ENCODE results near the gene DDX54. TPM values are rescaled to one million over a fixed set of nuclear protein-coding genes. Genes with fewer than 3 reads are reported as not detected.

The DDX54 gene
- total RNA-seq, 5 donors from 2014 or later (not counting 1 experiment from before 2014, with no cell fraction given), result 86.1 to 100.0 (median 88.0) TPM

DNA sequence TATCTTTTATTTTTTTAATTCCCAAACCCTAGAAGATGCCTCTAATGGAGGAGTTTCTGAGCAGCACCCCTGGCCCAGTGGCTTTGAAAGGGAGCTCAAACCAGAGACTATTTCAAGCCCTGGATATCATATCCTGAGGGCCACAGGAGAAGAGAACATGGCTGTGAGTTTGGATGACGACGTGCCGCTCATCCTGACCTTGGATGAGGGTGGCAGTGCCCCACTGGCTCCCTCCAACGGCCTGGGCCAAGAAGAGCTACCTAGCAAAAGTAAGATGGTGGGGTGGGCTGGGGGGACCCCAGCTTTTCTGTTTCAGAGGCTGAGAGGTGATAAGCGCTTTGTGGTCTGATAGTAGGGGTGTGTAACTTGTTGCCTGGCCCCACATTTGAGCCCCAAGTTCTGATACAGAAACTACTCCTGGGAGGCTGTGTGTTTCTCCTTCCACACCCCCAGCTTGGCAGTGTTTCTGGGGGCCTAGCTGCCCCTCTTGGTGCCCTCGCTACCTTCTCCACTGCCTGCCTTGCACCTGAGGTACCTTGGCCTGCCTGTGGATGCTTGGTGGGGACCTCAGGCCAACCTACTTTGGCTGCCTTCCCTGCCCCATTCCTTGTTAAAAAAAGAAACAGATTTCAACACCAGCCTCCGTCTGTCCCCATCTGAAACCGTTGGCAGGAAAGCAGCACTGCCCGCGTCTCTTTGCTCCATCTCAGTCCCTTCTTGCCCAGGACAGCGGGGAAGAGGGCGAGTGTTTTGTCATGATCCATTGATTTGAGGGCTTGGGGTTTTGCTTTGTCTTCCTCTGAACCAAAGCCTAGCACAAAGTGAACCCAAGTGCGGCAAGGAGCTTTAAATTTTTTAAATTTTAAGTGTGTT lies 41.7 kb upstream of the DDX54 start:
- H3K36me3 Mint-ChIP-seq, result peaks cover 27% of the 10 kb centered on the region
- DNase-seq (no peak), ATAC-seq (replicated peaks in 1 of 4) (no peak)
- Histone ChIP-seq H3K27ac (ENCODE audit: low read length) (no peak overlapping the region), H3K4me1 (ENCODE audit: control insufficient read depth in 1 of 2, extremely low read depth in 1 of 2, insufficient read depth in 2 of 2, low read length in 2 of 2) (peaks cover 27 to 51% of the 10 kb centered on the region in 2 experiments), H3K4me3 (ENCODE audit: control insufficient read depth in 1 of 2, extremely low read depth in 1 of 2, low read length in 1 of 2) (no peak overlapping the region), H3K27me3 (replicated peaks in 1 of 2; ENCODE audit: control insufficient read depth in 2 of 2, extremely low read depth in 1 of 2, insufficient read depth in 2 of 2, low read length in 1 of 2) (no peaks in the 10 kb centered on the region), H3K9me3 (no peaks in the 10 kb centered on the region), H3K36me3 (ENCODE audit: control insufficient read depth in 2 of 2, extremely low read depth in 1 of 2, insufficient read depth in 1 of 2, low read length in 1 of 2) (peaks cover 5 to 37% of the 10 kb centered on the region in 2 donors)
- ChIA-PET POLR2A (interaction anchor here in 1 of 2 donors (0.6 kb wide), 1 partner anchor 80 kb away, joined by 3 read pairs; no protein-coding TSS in a partner anchor), CTCF (no interaction called here)
- 94% methylated on average over 9 of the region's 13 CpGs for WGBS (ENCODE audit: insufficient coverage)
- H3K4me1 Mint-ChIP-seq, result peaks cover 37 to 62% (median 47%) of the 10 kb centered on the region in 3 donors
- no peaks in the 10 kb centered on the region for H3K9me3 Mint-ChIP-seq
- no peaks in the 10 kb centered on the region for H3K27me3 Mint-ChIP-seq
- no peak overlapping the region for H3K27ac Mint-ChIP-seq
- no peak overlapping the region for H3K4me3 Mint-ChIP-seq

DNA sequence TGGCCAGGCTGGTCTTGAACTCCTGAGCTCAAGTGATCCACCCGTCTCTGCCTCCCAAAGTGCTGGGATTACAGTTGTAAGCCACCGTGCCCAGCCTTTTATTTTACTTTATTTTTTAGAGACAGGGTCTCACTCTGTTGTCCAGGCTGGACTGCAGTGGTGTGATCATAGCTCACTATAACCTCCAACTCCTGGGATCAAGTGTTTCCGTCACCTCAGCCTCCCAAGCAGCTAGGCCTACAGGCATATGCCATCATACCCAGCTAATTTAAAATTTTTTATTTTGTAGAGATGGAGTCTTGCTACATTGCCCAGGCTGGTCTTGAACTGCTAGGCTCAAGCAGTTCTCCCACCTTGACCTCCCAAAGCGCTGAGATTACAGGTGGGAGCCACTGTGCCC lies 39.7 kb upstream of the DDX54 start:
- Mint-ChIP-seq H3K36me3 (peaks cover 19% of the 10 kb centered on the region), H3K4me1 (peaks cover 43 to 58% (median 44%) of the 10 kb centered on the region in 3 donors), H3K27me3 (no peaks in the 10 kb centered on the region), H3K27ac (no peak overlapping the region), H3K4me3 (no peak overlapping the region), H3K9me3 (no peaks in the 10 kb centered on the region)
- ATAC-seq (replicated peaks in 1 of 4) (no peak), DNase-seq (no peak)
- Histone ChIP-seq H3K36me3 (ENCODE audit: control insufficient read depth in 2 of 2, extremely low read depth in 1 of 2, insufficient read depth in 1 of 2, low read length in 1 of 2) (peaks cover 0 to 21% of the 10 kb centered on the region in 2 donors), H3K27ac (ENCODE audit: low read length) (no peak overlapping the region), H3K27me3 (replicated peaks in 1 of 2; ENCODE audit: control insufficient read depth in 2 of 2, extremely low read depth in 1 of 2, insufficient read depth in 2 of 2, low read length in 1 of 2) (no peaks in the 10 kb centered on the region), H3K9me3 (no peaks in the 10 kb centered on the region), H3K4me3 (ENCODE audit: control insufficient read depth in 1 of 2, extremely low read depth in 1 of 2, low read length in 1 of 2) (no peak overlapping the region), H3K4me1 (ENCODE audit: control insufficient read depth in 1 of 2, extremely low read depth in 1 of 2, insufficient read depth in 2 of 2, low read length in 2 of 2) (peaks cover 31 to 47% of the 10 kb centered on the region in 2 experiments)
- CTCF ChIA-PET, result interaction anchor here (1.0 to 1.9 kb wide), 2 partner anchors 8 kb away, joined by 5 to 6 read pairs; no protein-coding TSS in a partner anchor
- WGBS (ENCODE audit: insufficient coverage), result 100% methylated on average over 2 of the region's 4 CpGs
- POLR2A ChIA-PET, result no interaction called here

DNA sequence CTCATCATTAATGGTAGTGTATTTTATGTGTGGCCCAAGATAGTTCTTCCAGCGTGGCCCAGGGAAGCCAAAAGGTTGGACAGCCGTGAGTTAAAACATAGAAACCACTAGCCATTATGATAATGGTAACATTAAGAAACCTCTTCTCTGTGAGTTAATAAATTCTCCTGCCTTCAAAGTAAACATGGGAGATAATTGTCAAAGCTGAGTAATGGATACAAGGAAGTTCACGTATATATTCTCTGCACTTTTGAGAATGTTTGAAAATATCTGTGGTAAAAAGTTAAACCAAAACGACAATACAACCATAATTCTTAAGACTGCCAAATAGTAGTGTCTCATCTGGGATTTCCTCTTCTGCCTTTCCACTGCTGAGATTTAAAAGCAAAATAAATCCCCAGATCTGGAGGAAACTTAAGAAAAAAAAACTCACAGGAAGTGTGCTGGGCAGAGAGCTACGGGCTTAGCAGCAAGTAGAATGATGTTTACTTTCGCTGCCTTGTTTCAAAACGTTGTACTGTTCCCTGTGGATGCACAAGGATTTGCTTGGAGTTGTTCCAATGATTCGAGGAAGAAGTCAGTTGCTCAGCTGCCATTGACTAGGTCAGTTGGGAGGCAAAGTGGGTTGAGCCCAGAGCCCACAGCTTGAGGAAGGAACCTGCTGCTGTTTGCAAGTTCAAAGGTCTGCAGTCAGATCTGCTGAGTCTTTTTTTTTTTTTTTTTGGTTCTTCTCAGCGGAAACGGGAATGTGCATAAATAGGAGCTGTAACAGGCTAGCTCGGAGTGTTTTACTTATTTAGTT lies 37.7 kb upstream of the DDX54 start:
- DNase-seq, result peak in 6 of 35 experiments; percentile 7 to 37 (median 17)
- Mint-ChIP-seq H3K27me3 (no peaks in the 10 kb centered on the region), H3K27ac (peak overlapping the region; percentile 88 to 93), H3K4me1 (peaks cover 27 to 40% (median 38%) of the 10 kb centered on the region in 3 donors), H3K4me3 (peak overlapping the region; percentile 89 to 90 (median 89)), H3K9me3 (no peaks in the 10 kb centered on the region), H3K36me3 (peaks cover 7% of the 10 kb centered on the region)
- peak overlapping the region; percentile 55 for H3K27ac ChIP-seq (ENCODE audit: low read length)
- CTCF ChIA-PET, result interaction anchor here (0.5 to 1.5 kb wide), 16 partner anchors 11 to 205 kb away, joined by 3 to 11 read pairs (median 4); no protein-coding TSS in a partner anchor
- peak overlapping the region; percentile 24 to 90 for H3K4me3 ChIP-seq (ENCODE audit: control insufficient read depth in 1 of 2, extremely low read depth in 1 of 2, low read length in 1 of 2)
- peaks cover 24 to 32% of the 10 kb centered on the region in 2 experiments for H3K4me1 ChIP-seq (ENCODE audit: control insufficient read depth in 1 of 2, extremely low read depth in 1 of 2, insufficient read depth in 2 of 2, low read length in 2 of 2)
- no peaks in the 10 kb centered on the region for H3K9me3 ChIP-seq
- peaks cover 0 to 12% of the 10 kb centered on the region in 2 donors for H3K36me3 ChIP-seq (ENCODE audit: control insufficient read depth in 2 of 2, extremely low read depth in 1 of 2, insufficient read depth in 1 of 2, low read length in 1 of 2)
- no peaks in the 10 kb centered on the region for H3K27me3 ChIP-seq (replicated peaks in 1 of 2; ENCODE audit: control insufficient read depth in 2 of 2, extremely low read depth in 1 of 2, insufficient read depth in 2 of 2, low read length in 1 of 2)
- WGBS (ENCODE audit: insufficient coverage), result 5% methylated on average over 4 of the region's 11 CpGs
- POLR2A ChIA-PET, result interaction anchor here (0.6 to 1.0 kb wide), 8 partner anchors 13 to 1098 kb away, joined by 3 to 10 read pairs (median 5); partner anchors contain the start of genes DDX54 (in 1 of the 2), DTX1 (in 1 of the 2), RITA1 (in 1 of the 2) and TRAFD1 (in 1 of the 2)
- ATAC-seq (replicated peaks in 1 of 4), result no peak

DNA sequence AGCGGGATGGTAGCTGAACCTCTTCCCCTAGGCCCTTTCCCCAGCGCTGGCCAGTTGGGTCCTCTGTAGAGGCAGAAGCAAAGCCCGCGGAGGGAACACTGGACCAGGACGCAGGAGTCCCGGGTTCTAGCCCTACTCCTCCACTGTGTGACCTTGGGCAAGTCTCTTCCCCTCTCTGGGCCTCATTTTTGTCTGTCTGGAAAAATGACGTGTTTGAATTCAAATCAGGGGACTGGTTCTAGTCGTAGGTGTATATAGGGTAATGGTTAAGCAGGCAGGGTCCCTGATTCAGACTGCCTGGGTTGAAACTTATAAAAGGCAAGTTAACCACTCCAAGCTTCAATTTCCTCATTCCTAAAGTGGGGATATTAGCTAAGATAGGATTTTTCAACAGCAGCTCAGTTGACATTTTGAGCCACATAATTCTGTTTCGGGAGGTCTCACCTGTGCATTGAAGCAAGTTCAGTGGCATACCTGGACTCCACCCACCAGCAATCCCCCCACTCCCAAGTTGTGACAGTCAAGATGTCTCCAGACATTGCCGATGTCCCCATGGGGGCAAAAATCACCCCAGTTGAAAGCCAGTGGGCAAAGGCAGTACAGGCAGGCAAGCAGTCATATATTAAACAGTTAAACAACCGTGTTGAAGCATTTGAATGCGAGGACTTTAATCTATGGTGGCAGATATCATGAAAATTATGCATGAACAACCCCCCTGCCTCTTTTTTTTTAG lies 36.9 kb upstream of the DDX54 start:
- H3K9me3 Mint-ChIP-seq, result no peaks in the 10 kb centered on the region
- H3K4me1 ChIP-seq (ENCODE audit: control insufficient read depth in 1 of 2, extremely low read depth in 1 of 2, insufficient read depth in 2 of 2, low read length in 2 of 2), result peaks cover 31 to 38% of the 10 kb centered on the region in 2 experiments
- peak overlapping the region; percentile 82 to 90 for H3K4me3 ChIP-seq (ENCODE audit: control insufficient read depth in 1 of 2, extremely low read depth in 1 of 2, low read length in 1 of 2)
- peaks cover under 1% of the 10 kb centered on the region for H3K36me3 Mint-ChIP-seq
- DNase-seq (peak in 6 of 35 experiments; percentile 4 to 33 (median 18)), ATAC-seq (replicated peaks in 1 of 4) (no peak)
- CTCF ChIA-PET, result interaction anchor here (0.5 to 1.5 kb wide), 11 partner anchors 11 to 229 kb away, joined by 3 to 11 read pairs (median 4); no protein-coding TSS in a partner anchor
- H3K27ac ChIP-seq (ENCODE audit: low read length), result peak overlapping the region; percentile 55
- no peaks in the 10 kb centered on the region for H3K27me3 ChIP-seq (replicated peaks in 1 of 2; ENCODE audit: control insufficient read depth in 2 of 2, extremely low read depth in 1 of 2, insufficient read depth in 2 of 2, low read length in 1 of 2)
- peaks cover 34 to 44% (median 39%) of the 10 kb centered on the region in 3 donors for H3K4me1 Mint-ChIP-seq
- peaks cover 0 to 6% of the 10 kb centered on the region in 2 donors for H3K36me3 ChIP-seq (ENCODE audit: control insufficient read depth in 2 of 2, extremely low read depth in 1 of 2, insufficient read depth in 1 of 2, low read length in 1 of 2)
- no peaks in the 10 kb centered on the region for H3K27me3 Mint-ChIP-seq
- 24% methylated on average over 7 of the region's 12 CpGs for WGBS (ENCODE audit: insufficient coverage)
- POLR2A ChIA-PET, result interaction anchor here (0.6 to 1.0 kb wide), 6 partner anchors 12 to 1097 kb away, joined by 3 to 10 read pairs (median 4); partner anchors contain the start of genes DDX54 (in 1 of the 2), RITA1 (in 1 of the 2) and TRAFD1 (in 1 of the 2)
- H3K9me3 ChIP-seq, result no peaks in the 10 kb centered on the region
- H3K4me3 Mint-ChIP-seq, result peak overlapping the region; percentile 89 to 90 (median 89)
- peak overlapping the region; percentile 88 to 93 for H3K27ac Mint-ChIP-seq

DNA sequence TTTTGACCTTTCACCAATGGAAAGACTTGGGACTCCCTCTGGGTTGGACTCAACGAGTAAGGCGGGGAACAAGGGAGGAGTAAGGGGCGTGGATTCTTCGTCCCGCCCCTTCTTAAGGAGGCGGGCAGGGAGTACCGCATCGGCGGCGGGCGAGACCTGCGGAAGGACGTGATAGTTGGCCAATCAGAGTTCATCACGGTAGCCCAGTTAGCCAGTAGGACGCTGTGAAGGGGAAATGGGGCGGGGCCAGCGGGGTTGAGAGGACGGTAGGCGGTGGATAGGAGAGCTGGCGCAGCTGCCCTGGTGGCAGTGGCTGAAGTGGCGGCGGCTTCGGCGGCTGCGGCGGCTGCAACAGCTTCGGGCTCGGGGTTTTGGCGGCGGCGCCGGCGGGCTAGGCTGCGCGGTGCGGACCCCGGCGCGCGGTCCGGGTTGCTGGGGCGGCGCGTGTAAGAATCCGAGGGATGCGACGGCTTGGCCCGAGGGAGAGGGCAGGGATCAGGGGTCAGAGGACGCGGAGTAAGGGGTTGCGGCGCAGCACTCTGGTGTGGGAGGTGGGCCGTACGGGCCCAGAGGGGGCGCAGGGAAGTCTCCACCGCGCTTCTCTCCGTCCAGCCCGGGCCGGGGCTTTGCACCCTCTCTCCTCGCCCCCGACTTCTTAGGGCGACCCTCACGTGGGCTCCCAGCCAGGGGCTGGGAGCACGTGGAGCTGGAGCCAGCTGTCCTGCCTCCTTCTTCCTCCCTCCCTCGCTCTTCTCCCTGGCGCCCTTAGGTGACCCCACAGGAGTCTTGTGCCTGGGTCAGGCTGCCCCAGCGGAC lies 36.1 kb upstream of the DDX54 start, which contains the start of gene TPCN1:
Gene TPCN1, plus strand, starts transcription at position 284 of the 816 bp plus-strand sequence. CDS start 5,389 bp downstream, outside the sequence.
- no peaks in the 10 kb centered on the region for H3K27me3 ChIP-seq (replicated peaks in 1 of 2; ENCODE audit: control insufficient read depth in 2 of 2, extremely low read depth in 1 of 2, insufficient read depth in 2 of 2, low read length in 1 of 2)
- peaks cover 37 to 47% (median 43%) of the 10 kb centered on the region in 3 donors for H3K4me1 Mint-ChIP-seq
- peaks cover 34 to 38% of the 10 kb centered on the region in 2 experiments for H3K4me1 ChIP-seq (ENCODE audit: control insufficient read depth in 1 of 2, extremely low read depth in 1 of 2, insufficient read depth in 2 of 2, low read length in 2 of 2)
- H3K27ac Mint-ChIP-seq, result peak within 1 kb of the TSS; percentile 88 to 93
- POLR2A ChIA-PET, result interaction anchor here in 1 of 2 donors (0.6 to 0.7 kb wide), 3 partner anchors 18 to 210 kb away, joined by 3 to 7 read pairs (median 4); no protein-coding TSS in a partner anchor
- peak; percentile 95 to 100 (median 98) for DNase-seq
- peak within 1 kb of the TSS; percentile 55 for H3K27ac ChIP-seq (ENCODE audit: low read length)
- H3K27me3 Mint-ChIP-seq, result no peaks in the 10 kb centered on the region
- no peaks in the 10 kb centered on the region for H3K36me3 ChIP-seq (ENCODE audit: control insufficient read depth in 2 of 2, extremely low read depth in 1 of 2, insufficient read depth in 1 of 2, low read length in 1 of 2)
- peak; percentile 93 to 95 (median 94) for ATAC-seq (replicated peaks in 1 of 4)
- H3K36me3 Mint-ChIP-seq, result no peaks in the 10 kb centered on the region
- peak within 1 kb of the TSS; percentile 89 to 90 (median 89) for H3K4me3 Mint-ChIP-seq
- H3K9me3 ChIP-seq, result no peaks in the 10 kb centered on the region
- H3K9me3 Mint-ChIP-seq, result no peaks in the 10 kb centered on the region
- peak within 1 kb of the TSS; percentile 82 to 97 for H3K4me3 ChIP-seq (ENCODE audit: control insufficient read depth in 1 of 2, extremely low read depth in 1 of 2, low read length in 1 of 2)
- CTCF ChIA-PET, result interaction anchor here (0.6 to 1.3 kb wide), 5 partner anchors 12 to 229 kb away, joined by 3 to 6 read pairs (median 4); no protein-coding TSS in a partner anchor
- under 1% methylated on average over 54 of the region's 68 CpGs for WGBS (ENCODE audit: insufficient coverage)
